Measurements from ENCODE around the gene PCNX1. TPM values are rescaled to one million over a fixed set of nuclear protein-coding genes. Genes with fewer than 3 reads are reported as not detected.

Gene PCNX1
- total RNA-seq, 2 experiments from 2014 or later = 32.7 to 42.6 TPM

- peak; percentile 44 for DNase-seq
- peaks cover 1% of the 10 kb centered on the region for H3K27me3 Mint-ChIP-seq
- ChIA-PET CTCF (interaction anchor here (1.2 to 5.4 kb wide), 2 partner anchors 12 to 79 kb away, joined by 3 to 37 read pairs; partner anchors contain the start of gene PCNX1), POLR2A (interaction anchor here (0.6 to 2.4 kb wide), 4 partner anchors 9 to 19 kb away, joined by 3 to 13 read pairs (median 4); partner anchors contain the start of gene PCNX1)
- H3K9me3 Mint-ChIP-seq = peaks cover 3% of the 10 kb centered on the region
- H3K36me3 Mint-ChIP-seq (ENCODE audit: low read depth) = no peaks in the 10 kb centered on the region
- H3K27ac Mint-ChIP-seq = peak overlapping the region; percentile 36
- intact Hi-C loops (cut with micrococcal nuclease) = no loop called here
- peak overlapping the region; percentile 14 for H3K4me3 Mint-ChIP-seq
- no peak for TF ChIP-seq CTCF (IDR thresholded peaks at IDR 0.05)
- H3K4me1 Mint-ChIP-seq (ENCODE audit: low read depth) = peaks cover 47% of the 10 kb centered on the region
- ATAC-seq = peak; percentile 53
Measured at GRCh38 chr14:70893858-70894291, 13.4 kb upstream of the PCNX1 start.

DNA sequence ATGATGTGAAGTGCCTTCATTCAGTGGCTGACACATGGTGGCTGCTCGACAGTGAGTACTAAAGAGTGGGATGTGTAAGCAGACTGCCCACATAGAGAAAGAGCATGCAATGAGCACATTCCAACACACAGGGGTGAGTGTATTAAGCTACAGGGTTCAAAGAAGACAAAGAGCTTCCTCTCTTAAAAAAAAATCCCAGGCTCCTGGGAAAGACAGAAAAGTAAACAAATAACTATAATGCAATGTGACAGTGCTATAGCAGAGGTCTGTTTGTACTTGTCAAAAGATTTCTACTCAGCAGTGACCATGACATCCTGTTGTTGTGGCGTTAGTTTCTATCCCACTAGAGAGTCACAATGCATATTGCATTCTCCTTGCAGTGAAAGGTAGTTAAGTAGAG is 12.4 kb upstream of the PCNX1 start:
- DNase-seq = peak; percentile 37
- H3K27ac Mint-ChIP-seq = peak overlapping the region; percentile 34
- H3K4me3 Mint-ChIP-seq = no peak overlapping the region
- no peaks in the 10 kb centered on the region for H3K36me3 Mint-ChIP-seq (ENCODE audit: low read depth)
- intact Hi-C loops (cut with micrococcal nuclease) = no loop called here
- peaks cover 1% of the 10 kb centered on the region for H3K27me3 Mint-ChIP-seq
- ATAC-seq = peak; percentile 74
- ChIA-PET POLR2A (interaction anchor here (0.6 to 1.4 kb wide), 2 partner anchors 10 to 22 kb away, joined by 3 to 5 read pairs; no protein-coding TSS in a partner anchor), CTCF (interaction anchor here (1.0 to 5.4 kb wide), 2 partner anchors 9 to 11 kb away, joined by 5 to 37 read pairs; partner anchors contain the start of gene PCNX1)
- peaks cover 3% of the 10 kb centered on the region for H3K9me3 Mint-ChIP-seq
- peaks cover 39% of the 10 kb centered on the region for H3K4me1 Mint-ChIP-seq (ENCODE audit: low read depth)
- TF ChIP-seq CTCF (IDR thresholded peaks at IDR 0.05) = no peak

GRCh38 chr14:70896317-70896716 is 10.9 kb upstream of the PCNX1 start:
- Mint-ChIP-seq H3K27ac (no peak overlapping the region), H3K4me1 (ENCODE audit: low read depth) (peaks cover 45% of the 10 kb centered on the region), H3K27me3 (peaks cover 1% of the 10 kb centered on the region), H3K4me3 (no peak overlapping the region), H3K36me3 (ENCODE audit: low read depth) (no peaks in the 10 kb centered on the region), H3K9me3 (peaks cover 3% of the 10 kb centered on the region)
- ATAC-seq (no peak), DNase-seq (no peak)
- ChIA-PET CTCF (interaction anchor here (1.4 to 5.4 kb wide), 2 partner anchors 9 to 10 kb away, joined by 7 to 37 read pairs; partner anchors contain the start of gene PCNX1), POLR2A (interaction anchor here (0.7 to 4.2 kb wide), 4 partner anchors 8 to 17 kb away, joined by 3 to 16 read pairs (median 3); partner anchors contain the start of gene PCNX1)
- intact Hi-C loops (cut with micrococcal nuclease) = no loop called here
- no peak for TF ChIP-seq CTCF (IDR thresholded peaks at IDR 0.05)

- no peak for TF ChIP-seq CTCF (IDR thresholded peaks at IDR 0.05)
Measured at GRCh38 chr14:70896981-70897380, 10.3 kb upstream of the PCNX1 start.

GRCh38 chr14:70897464-70897863 is 9.8 kb upstream of the PCNX1 start:
- no peak overlapping the region for H3K27ac Mint-ChIP-seq
- CTCF ChIA-PET = interaction anchor here (0.9 to 5.4 kb wide), 4 partner anchors 9 to 80 kb away, joined by 3 to 37 read pairs (median 6); partner anchors contain the start of gene PCNX1
- intact Hi-C loops (cut with micrococcal nuclease) = no loop called here
- ATAC-seq (no peak), DNase-seq (no peak)
- no peak for TF ChIP-seq CTCF (IDR thresholded peaks at IDR 0.05)
- peaks cover 3% of the 10 kb centered on the region for H3K9me3 Mint-ChIP-seq
- peaks cover 52% of the 10 kb centered on the region for H3K4me1 Mint-ChIP-seq (ENCODE audit: low read depth)
- no peaks in the 10 kb centered on the region for H3K36me3 Mint-ChIP-seq (ENCODE audit: low read depth)
- POLR2A ChIA-PET = interaction anchor here (1.4 to 4.2 kb wide), 2 partner anchors 7 to 10 kb away, joined by 3 to 16 read pairs; partner anchors contain the start of gene PCNX1
- no peak overlapping the region for H3K4me3 Mint-ChIP-seq
- H3K27me3 Mint-ChIP-seq = peaks cover 1% of the 10 kb centered on the region

More at GRCh38 chr14:70896981-70897380, 10.3 kb upstream of the PCNX1 start:
- Mint-ChIP-seq H3K4me1 (ENCODE audit: low read depth) (peaks cover 50% of the 10 kb centered on the region), H3K27ac (no peak overlapping the region), H3K27me3 (peaks cover 1% of the 10 kb centered on the region), H3K4me3 (no peak overlapping the region), H3K36me3 (ENCODE audit: low read depth) (no peaks in the 10 kb centered on the region), H3K9me3 (peaks cover 3% of the 10 kb centered on the region)
- ChIA-PET POLR2A (interaction anchor here (1.2 to 4.2 kb wide), 3 partner anchors 8 to 10 kb away, joined by 3 to 16 read pairs (median 3); partner anchors contain the start of gene PCNX1), CTCF (interaction anchor here (1.4 to 5.4 kb wide), 2 partner anchors 9 to 10 kb away, joined by 7 to 37 read pairs; partner anchors contain the start of gene PCNX1)
- DNase-seq (no peak), ATAC-seq (no peak)
- intact Hi-C loops (cut with micrococcal nuclease) = no loop called here

All from activated CD8-positive, alpha-beta T cell treated with anti-CD3 and anti-CD28 coated beads for 36 hours (primary cell).